HepG2 (cell line): ENCODE measurements around the gene TUT7. TPM values are rescaled to one million over a fixed set of nuclear protein-coding genes. Genes with fewer than 3 reads are reported as not detected.

Source experiments
- BCLAF1 ChIP-seq: fragments of 450-650 bp; IDR thresholded peaks from 2 replicates; pipeline ENCODE4 v1.6.1; 2017; ENCODE audit warnings: mild to moderate bottlenecking
- E2F1 ChIP-seq: sonication (generic); formaldehyde crosslinking; IDR thresholded peaks from 2 replicates; pipeline ENCODE4 v1.5.0; 2020; ENCODE audit warnings: missing genetic modification reagents
- IKZF1 ChIP-seq: fragments of 450-650 bp; IDR thresholded peaks from 2 replicates; pipeline ENCODE4 v1.7.1; 2016
- ISL2 ChIP-seq: sonication (generic); formaldehyde crosslinking; IDR thresholded peaks from 2 replicates; pipeline ENCODE4 v1.5.0; 2020; ENCODE audit warnings: missing genetic modification reagents
- KLF16 ChIP-seq, 2 experiments: sonication (generic) in 1 of 2; formaldehyde crosslinking in 1 of 2; IDR thresholded peaks; 2 replicates each; pipeline versions ENCODE4 v1.6.1 to v1.8.0; 2016 to 2023; ENCODE audit warnings: missing genetic modification reagents in 2 of 2, missing compliant biosample characterization in 1 of 2
- MATR3 ChIP-seq: sonication (generic); formaldehyde crosslinking; IDR thresholded peaks from 2 replicates; pipeline ENCODE4 v1.4.0; 2020; ENCODE audit warnings: missing genetic modification reagents
- NBN ChIP-seq: fragments of 450-650 bp; conservative IDR thresholded peaks from 2 replicates; pipeline ENCODE4 v1.6.1; 2017
- PHF20 ChIP-seq: sonication (generic); formaldehyde crosslinking; IDR thresholded peaks from 2 replicates; pipeline ENCODE4 v1.5.0; 2020; ENCODE audit warnings: mild to moderate bottlenecking, missing genetic modification reagents
- REST ChIP-seq, 2 experiments: IDR thresholded peaks; 2 replicates each; pipeline ENCODE4 v1.6.1; 2011 to 2012; ENCODE audit warnings: low read length in 2 of 2, borderline replicate concordance in 1 of 2, low read depth in 1 of 2, mild to moderate bottlenecking in 1 of 2, moderate library complexity in 1 of 2
- SIX4 ChIP-seq: sonication (generic); formaldehyde crosslinking; IDR thresholded peaks from 2 replicates; pipeline ENCODE4 v1.4.0; 2020; ENCODE audit warnings: missing genetic modification reagents
- SKI ChIP-seq: fragments of 450-650 bp; IDR thresholded peaks from one replicate; pipeline ENCODE4 v1.6.1; 2018; ENCODE audit warnings: mild to moderate bottlenecking; ENCODE audit not compliant: partially characterized antibody
- SPEN ChIP-seq: sonication (generic); formaldehyde crosslinking; IDR thresholded peaks from 2 replicates; pipeline ENCODE4 v1.5.1; 2020; ENCODE audit warnings: low read depth, mild to moderate bottlenecking, missing genetic modification reagents
- ZC3H4 ChIP-seq: sonication (generic); formaldehyde crosslinking; IDR thresholded peaks from 2 replicates; pipeline ENCODE4 v1.4.0; 2020; ENCODE audit warnings: missing genetic modification reagents, borderline replicate concordance
- ZFAT ChIP-seq: sonication (generic); formaldehyde crosslinking; conservative IDR thresholded peaks from 2 replicates; pipeline ENCODE4 v1.8.1; 2023; ENCODE audit warnings: missing genetic modification reagents, inconsistent platforms
- ZNF143 ChIP-seq: sonication (generic); formaldehyde crosslinking; IDR thresholded peaks from 2 replicates; pipeline ENCODE4 v1.4.0; 2020; ENCODE audit warnings: missing genetic modification reagents
- ZNF180 ChIP-seq: sonication (generic); formaldehyde crosslinking; IDR thresholded peaks from 2 replicates; pipeline ENCODE4 v1.4.0; 2020; ENCODE audit warnings: low read depth, missing genetic modification reagents, borderline replicate concordance
- ZNF563 ChIP-seq: sonication (generic); formaldehyde crosslinking; IDR thresholded peaks from 2 replicates; pipeline ENCODE4 v1.8.0; 2022; ENCODE audit warnings: mild to moderate bottlenecking, moderate library complexity, missing genetic modification reagents
- ZNF605 ChIP-seq: sonication (generic); formaldehyde crosslinking; IDR thresholded peaks from 2 replicates; pipeline ENCODE4 v1.8.0; 2022; ENCODE audit warnings: mild to moderate bottlenecking, missing genetic modification reagents
- ZNF614 ChIP-seq: IDR thresholded peaks from 2 replicates; pipeline ENCODE4 v1.6.1; 2018; ENCODE audit warnings: missing biosample characterization, missing genetic modification reagents, inconsistent platforms, borderline replicate concordance
- polyA plus RNA-seq, 8 experiments: library from polyadenylated mRNA; depleted of rRNA in 3 of 8; stranded (reverse) in 7 of 8; unstranded in 1 of 8; fragments of >200 nt; fragmentation: Illumina TruSeq in 4 of 8; extraction: Trizol in 4 of 8; gene quantifications; 2 replicates each; pipeline versions ENCODE4 v1.2.1 to v1.2.3, GENCODE V29; 2011 to 2016; ENCODE audit warnings: low read depth in 4 of 8, missing spikeins in 1 of 8, mixed read lengths in 1 of 8; ENCODE audit not compliant: insufficient read depth in 1 of 8
- total RNA-seq, 5 experiments: library from RNA; depleted of rRNA; stranded (reverse); fragments of >200 nt; fragmentation: Illumina TruSeq; extraction: Trizol; gene quantifications; 2 replicates each; pipeline ENCODE4 v1.2.3, GENCODE V29; 2016; ENCODE audit warnings: low read depth in 1 of 5

The TUT7 gene
- total and polyA plus RNA-seq, 2 of the 13 experiments (the other 11 are each of a cell fraction or from before 2014, with no cell fraction given), result 12.0 to 19.4 TPM

GRCh38 chr9:86282077-86282978, 71.9 kb downstream of the TUT7 start, which contains the start of gene ISCA1 (continued):
- peak; percentile 67 for TF ChIP-seq ISL2 (CRISPR knock-in tag)
- TF ChIP-seq E2F1 (CRISPR knock-in tag), result peak; percentile 33; the same call in 1 of the 2 replicates
- peak; percentile 62; the same call in 1 of the 2 replicates for TF ChIP-seq ZNF605 (CRISPR knock-in tag)
- no peak for TF ChIP-seq IKZF1
- peak; percentile 94 for TF ChIP-seq ZNF143 (CRISPR knock-in tag)
- no peak for TF ChIP-seq ZNF180 (CRISPR knock-in tag)
- peak; percentile 56 for TF ChIP-seq SPEN
- TF ChIP-seq MATR3, result no peak
- peak; percentile 18; the same call in 1 of the 2 replicates for TF ChIP-seq ZNF614
- no peak for TF ChIP-seq BCLAF1
- TF ChIP-seq REST (IDR thresholded peaks at IDR 0.05; ENCODE audit: borderline replicate concordance in 1 of 2, low read depth in 1 of 2, low read length in 2 of 2), result peak in 1 of 2 experiments; percentile 43; a peak in 1 of 4 replicates
- TF ChIP-seq SKI, result peak; percentile 54
- TF ChIP-seq NBN, result no peak
- no peak for TF ChIP-seq ZC3H4
- peak; percentile 32 to 45; a peak in 1 of 4 replicates for TF ChIP-seq KLF16 (CRISPR knock-in tag; IDR thresholded peaks at IDR 0.05)
- TF ChIP-seq PHF20 (CRISPR knock-in tag), result peak; percentile 45; the same call in 1 of the 2 replicates
- no peak for TF ChIP-seq SIX4
- TF ChIP-seq ZNF563 (CRISPR knock-in tag), result peak; percentile 93
- TF ChIP-seq ZFAT, result no peak
